HG03103 (cell line): ENCODE measurements around the gene CDC42EP2.
A peak's percentile ranks its signal among the peaks of the same experiment; 100 is the strongest.

ENCODE experiments used
- ATAC-seq: cut with Tn5 transposase; IDR thresholded peaks from one replicate; pipeline ENCODE4 v1.9.1; 2021; ENCODE audit warnings: low read depth; ENCODE audit not compliant: unreplicated experiment

The CDC42EP2 gene, protein sequence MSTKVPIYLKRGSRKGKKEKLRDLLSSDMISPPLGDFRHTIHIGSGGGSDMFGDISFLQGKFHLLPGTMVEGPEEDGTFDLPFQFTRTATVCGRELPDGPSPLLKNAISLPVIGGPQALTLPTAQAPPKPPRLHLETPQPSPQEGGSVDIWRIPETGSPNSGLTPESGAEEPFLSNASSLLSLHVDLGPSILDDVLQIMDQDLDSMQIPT

GRCh38 chr11:65314501-65315203 is at the start of gene CDC42EP2:
CDC42EP2 (plus strand) TSS chr11:65314866; CDS start chr11:65320899, 6,033 bp downstream.
- peak; percentile 63 for ATAC-seq

DNA sequence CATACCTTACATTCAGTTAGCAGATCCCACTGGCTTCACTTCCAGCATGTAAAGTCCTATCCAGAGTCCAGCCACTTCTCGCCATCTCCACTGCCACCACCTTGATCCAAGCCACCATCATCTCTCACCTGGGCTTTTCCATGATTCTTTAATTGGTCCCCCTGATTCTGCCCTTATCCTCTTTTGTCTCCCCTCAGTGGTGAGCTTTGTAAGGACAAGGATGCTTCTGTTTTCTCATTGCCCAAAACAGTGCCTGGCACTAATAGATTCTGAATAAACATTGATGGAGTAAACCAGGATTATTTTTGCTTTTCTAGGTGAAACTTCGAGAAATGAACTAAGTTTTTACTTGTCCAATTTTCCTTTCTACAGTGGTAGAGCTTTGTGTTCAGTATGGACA is 48.5 kb upstream of the CDC42EP2 start:
- no peak for ATAC-seq

GRCh38 chr11:65274735-65275682 is 39.7 kb upstream of the CDC42EP2 start:
- no peak for ATAC-seq

DNA sequence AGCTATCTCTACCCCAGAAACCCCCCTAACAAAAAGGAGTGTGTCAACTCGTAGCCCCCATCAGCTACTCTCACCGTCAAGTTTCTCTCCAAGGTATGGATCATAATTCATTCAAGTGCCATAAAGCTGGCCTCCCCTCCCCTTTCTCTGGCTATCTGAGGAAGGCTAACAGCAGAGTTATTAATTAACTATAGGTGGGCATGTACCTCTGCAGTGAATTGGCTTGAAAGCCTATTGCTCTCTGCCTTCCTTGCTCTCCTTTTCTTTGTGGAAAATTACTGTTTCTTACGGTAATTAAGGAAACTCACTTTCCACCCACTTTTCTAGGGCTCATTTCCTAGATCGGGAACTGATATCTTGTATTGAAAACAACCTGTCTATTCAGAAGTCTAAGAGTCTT is 38.8 kb upstream of the CDC42EP2 start:
- no peak for ATAC-seq

DNA sequence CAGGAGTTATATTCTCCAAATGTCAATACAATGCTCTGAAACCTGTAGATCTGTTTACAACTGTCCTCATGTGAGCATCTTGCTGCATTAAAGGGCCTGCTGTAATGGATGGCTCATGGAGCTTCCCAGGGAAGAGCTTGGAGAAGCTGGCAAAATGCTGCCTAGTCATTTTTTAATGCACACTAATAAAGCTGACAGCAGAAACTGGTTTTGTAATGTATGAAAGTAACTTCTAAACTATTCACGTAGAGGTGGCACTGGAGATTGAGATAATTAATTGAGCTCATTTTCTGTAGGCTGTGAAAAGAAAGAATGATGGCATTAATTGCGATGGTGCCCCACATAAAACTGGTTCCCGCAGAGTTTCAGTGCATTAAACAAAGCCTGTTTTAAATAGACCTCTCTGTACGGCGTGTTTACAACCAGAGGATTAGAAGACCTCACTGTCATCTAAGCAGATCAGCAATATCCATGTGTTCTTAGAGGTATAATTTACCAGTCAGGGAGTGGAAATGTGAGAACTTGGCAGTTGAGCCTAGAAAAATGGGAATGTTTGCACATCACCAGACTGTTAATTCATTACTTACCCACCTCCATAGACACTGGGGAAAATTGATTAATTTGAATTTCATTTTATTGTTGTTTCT is 36.9 kb upstream of the CDC42EP2 start:
- no peak for ATAC-seq

GRCh38 chr11:65278356-65278755 is 36.3 kb upstream of the CDC42EP2 start:
- ATAC-seq: no peak

DNA sequence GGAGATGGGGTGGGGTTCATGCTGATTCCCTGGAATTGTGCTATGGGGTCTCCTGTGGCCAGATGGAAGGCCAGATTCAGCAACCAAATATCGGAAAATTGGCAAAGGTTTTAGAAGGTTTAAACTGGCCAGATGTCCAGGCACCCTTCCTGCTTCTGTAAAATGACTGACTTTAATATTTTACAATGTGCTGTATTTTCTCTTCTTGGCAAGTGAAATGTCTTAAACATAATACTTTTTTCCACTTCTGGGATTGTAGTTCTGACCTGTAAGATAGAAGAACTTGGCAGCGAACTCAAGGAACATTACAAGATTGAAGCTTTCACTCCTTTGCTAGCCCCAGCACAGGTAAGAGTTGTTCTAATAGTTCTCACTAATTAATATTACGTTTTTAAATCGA is 35.4 kb upstream of the CDC42EP2 start:
- ATAC-seq: no peak

DNA sequence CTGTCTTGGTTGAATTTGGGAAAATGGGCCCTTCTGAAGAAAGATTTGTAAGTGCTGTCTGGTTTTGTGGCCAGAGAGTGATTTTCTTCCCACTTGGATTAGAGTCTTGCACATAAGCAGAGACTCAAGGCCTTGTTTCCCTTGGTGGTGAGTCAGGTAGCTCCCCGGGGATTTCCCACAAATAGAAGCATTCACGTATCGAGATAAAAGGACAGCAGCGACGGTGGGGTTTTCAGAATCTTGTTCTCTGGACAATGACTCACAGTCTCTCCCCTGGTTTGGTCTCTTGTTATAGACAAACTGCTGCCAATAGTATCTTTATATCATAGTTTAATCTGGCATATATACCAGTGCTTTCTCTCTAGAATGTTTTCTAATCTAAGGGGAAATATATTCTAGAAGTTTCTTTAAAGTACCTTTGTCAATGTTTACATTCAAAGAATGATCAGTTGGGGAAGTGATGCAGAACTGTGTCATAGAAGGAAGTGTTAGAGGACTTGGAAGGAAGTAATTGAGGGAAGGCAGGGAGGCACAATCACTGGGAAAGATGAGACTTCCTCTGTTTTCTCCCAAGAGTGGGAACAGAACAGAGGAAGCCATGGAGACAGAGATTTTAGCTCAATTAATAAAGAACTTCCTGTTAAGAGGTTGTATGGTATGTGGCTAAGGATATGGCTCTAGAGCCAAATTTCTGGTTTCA is 34.8 kb upstream of the CDC42EP2 start:
- no peak for ATAC-seq

- ATAC-seq: no peak
These were observed 34.0 kb upstream of the CDC42EP2 start for GRCh38 chr11:65280646-65281045.

DNA sequence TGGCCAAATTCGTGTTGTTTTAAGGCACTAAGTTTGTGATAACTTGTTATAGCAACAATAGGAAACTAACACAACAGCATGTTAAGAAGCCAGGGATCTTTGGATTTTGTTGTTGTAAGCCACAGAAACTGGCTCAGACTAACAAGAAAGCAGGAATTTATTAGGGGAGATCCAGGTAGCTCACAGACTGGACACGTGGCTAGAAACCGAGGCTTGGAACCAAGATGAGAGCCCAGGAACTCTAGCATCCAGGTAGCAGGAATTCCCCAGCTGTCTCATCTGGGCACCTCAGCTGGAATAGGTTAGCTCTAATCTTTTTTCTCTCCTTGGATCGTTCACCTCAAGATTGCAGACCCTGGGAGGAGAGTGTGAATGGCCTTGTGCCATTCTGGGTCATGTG is 28.0 kb upstream of the CDC42EP2 start:
- no peak for ATAC-seq

GRCh38 chr11:65287601-65288000 is 27.1 kb upstream of the CDC42EP2 start:
- ATAC-seq: no peak

- no peak for ATAC-seq
These were observed 25.7 kb upstream of the CDC42EP2 start for GRCh38 chr11:65288706-65289536.

DNA sequence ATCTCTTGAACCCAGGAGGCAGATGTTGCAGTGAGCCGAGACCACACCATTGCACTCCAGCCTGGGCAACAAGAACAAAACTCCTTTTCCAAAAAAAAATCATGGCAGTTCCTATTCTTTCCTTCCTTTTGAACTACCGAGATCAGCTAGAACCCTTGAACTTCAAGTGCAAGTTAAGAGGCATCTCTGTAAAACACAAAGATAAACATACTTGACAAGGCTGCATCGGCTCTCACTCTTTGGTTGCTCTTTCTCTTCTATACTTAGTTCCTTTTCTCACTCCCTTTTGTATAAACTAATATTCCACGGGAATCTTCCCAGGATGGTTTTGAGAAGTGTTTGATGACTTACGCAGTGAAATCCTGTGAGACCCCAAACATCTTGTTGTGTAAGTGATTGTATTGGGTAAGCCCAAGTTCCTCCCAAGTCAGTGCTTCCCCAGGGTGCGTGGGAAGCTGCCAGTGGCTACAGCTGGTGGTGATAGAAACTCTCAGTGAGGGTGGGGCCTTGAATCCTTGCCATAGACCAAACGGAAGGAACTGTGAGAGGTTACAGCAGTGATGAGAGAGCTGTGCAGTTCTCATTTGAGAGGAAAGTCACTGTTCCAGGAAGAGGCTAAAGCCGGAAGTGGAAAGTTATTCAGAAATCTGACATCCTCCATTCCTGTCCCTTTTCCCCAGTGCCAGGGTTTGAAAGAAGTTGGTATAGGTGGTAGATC is 24.1 kb upstream of the CDC42EP2 start:
- no peak for ATAC-seq

- no peak for ATAC-seq
These were observed 23.1 kb upstream of the CDC42EP2 start for GRCh38 chr11:65291613-65292012.

- no peak for ATAC-seq
These were observed 21.8 kb upstream of the CDC42EP2 start for GRCh38 chr11:65292890-65293289.

DNA sequence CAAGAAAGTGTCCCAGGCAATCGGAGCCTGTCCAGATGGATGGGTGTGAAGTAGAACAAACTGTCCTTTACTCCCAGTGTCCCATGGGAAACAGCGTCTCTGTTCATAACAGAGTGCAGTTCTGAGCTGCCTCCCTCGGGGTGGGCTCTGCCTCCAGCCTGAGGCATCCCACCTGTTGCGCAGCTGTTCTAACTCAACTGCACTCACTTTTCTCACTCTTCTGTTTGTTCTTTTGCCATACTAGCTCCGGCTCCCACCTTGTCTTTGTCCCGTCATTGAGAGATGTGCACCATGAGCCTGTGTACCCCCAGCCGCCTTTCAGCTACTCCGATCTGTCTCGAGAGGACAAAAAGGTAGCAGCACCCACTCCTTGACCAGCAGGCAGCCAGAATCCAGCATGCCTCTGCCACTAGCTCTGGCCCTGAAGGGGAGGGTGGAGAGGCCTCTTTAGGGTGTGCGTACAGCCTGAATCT is 20.7 kb upstream of the CDC42EP2 start:
- ATAC-seq: no peak

GRCh38 chr11:65295001-65295400 is 19.7 kb upstream of the CDC42EP2 start:
- ATAC-seq: no peak

DNA sequence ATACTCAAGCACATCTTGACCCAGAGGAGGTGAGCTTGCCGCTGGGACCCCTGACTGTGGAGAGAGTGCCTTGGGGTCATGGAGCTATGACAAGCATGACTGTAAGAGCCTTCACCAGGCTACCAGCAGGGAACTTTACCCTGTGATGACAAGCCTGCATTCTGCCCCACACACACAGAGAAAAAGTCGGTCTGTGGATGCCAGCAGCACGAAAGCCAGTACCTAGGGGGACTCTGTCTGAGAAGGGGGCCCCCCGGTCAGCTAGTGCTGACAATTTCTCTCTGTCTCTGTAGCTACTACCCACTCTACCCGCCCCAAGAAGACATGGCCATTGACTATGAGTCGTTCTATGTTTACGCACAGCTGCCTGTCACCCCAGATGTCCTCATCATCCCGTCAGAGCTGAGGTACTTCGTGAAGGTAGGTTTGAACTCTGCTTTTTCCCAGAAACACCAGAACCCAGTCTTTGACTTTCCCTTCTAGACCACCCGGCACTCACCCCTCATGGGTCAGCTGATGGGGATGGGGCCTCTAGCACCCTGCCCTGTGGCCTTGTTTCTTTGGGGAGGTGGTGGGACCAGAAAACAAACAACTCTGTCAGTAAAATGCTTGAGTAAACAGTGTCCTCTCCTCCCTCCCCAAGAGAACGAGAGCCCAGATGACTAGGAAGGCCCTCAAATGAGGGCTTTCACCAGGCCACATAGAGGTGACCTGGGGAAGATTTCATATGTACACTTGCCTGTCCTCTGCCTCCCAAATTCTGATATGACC is 18.9 kb upstream of the CDC42EP2 start:
- no peak for ATAC-seq
